Neural progenitor cell (in vitro differentiated cells): ENCODE data around the gene TSHZ2.

Experiments used
- EZH2 ChIP-seq: fragments of 200-600 bp; sonication (generic); IDR thresholded peaks from 2 replicates; pipeline ENCODE4 v1.6.1; 2017; ENCODE audit warnings: antibody characterized with exemption, mild to moderate bottlenecking, moderate library complexity
- EZH2phosphoT487 ChIP-seq: fragments of 200-600 bp; sonication (generic); IDR thresholded peaks from 2 replicates; pipeline ENCODE4 v1.6.1; 2017; ENCODE audit warnings: antibody characterized with exemption
- TF ChIP-seq, protein P1 (sequence below): fragments of 200-600 bp; sonication (generic); IDR thresholded peaks from 2 replicates; pipeline ENCODE4 v1.5.1; 2017; ENCODE audit warnings: antibody characterized with exemption, mild to moderate bottlenecking

- TF ChIP-seq, protein P1, sequence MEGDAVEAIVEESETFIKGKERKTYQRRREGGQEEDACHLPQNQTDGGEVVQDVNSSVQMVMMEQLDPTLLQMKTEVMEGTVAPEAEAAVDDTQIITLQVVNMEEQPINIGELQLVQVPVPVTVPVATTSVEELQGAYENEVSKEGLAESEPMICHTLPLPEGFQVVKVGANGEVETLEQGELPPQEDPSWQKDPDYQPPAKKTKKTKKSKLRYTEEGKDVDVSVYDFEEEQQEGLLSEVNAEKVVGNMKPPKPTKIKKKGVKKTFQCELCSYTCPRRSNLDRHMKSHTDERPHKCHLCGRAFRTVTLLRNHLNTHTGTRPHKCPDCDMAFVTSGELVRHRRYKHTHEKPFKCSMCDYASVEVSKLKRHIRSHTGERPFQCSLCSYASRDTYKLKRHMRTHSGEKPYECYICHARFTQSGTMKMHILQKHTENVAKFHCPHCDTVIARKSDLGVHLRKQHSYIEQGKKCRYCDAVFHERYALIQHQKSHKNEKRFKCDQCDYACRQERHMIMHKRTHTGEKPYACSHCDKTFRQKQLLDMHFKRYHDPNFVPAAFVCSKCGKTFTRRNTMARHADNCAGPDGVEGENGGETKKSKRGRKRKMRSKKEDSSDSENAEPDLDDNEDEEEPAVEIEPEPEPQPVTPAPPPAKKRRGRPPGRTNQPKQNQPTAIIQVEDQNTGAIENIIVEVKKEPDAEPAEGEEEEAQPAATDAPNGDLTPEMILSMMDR = no peak
- no peak for TF ChIP-seq EZH2
- no peak for TF ChIP-seq EZH2phosphoT487
Observed at GRCh38 chr20:53205046-53205445, 232.9 kb downstream of the TSHZ2 start.
